Activated CD4-positive, CD25-positive, alpha-beta regulatory T cell treated with anti-CD3 and anti-CD28 coated beads, Interleukin-2, amount 50 U/mL, for 24 hours (primary cell): Measurements from ENCODE around the gene SLC20A1.
"Not testable (repeated sequence)": the region's sequence is repeated elsewhere in the genome, so short reads cannot be mapped to it uniquely, and the experiment has no call there.

Source experiments
- ATAC-seq, 2 donors: fragments of 150-1000 bp; cut with Tn5 transposase; one replicate each; pipeline ENCODE4 v1.10.0; 2021; ENCODE audit warnings: mild to moderate bottlenecking in 1 of 2, moderate library complexity in 1 of 2

Gene SLC20A1

GRCh38 chr2:112684415-112684775 lies 38.7 kb downstream of the SLC20A1 start:
- ATAC-seq = no peak

DNA sequence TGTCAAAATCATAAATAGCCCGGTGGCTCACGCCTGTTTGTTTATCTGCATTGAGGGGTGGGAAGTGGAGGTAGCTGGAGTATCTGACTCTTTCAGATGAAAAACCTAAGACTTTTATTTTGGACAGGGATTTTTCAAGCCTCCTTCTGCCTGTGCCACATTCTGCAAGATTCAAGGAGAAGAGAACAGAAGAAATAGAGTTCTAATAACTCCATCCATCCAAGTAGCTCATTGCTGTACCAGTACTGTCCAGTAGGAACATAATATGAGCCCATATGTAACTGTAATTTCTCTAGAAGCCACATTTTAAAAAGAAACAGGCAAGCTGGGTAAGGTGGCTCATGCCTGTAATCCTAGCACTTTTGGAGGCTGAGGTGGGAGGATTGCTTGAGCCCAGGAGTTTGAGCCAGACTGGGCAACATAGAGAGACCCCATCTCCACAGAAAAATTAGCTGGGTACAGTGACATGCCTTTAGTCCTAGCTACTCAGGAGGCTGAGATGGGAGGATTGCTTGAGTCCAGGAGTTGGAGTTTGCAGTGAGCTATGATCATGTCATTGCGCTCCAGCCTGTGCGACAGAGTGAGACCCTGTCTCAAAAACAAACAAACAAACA lies 39.6 kb downstream of the SLC20A1 start:
- ATAC-seq = peak in 1 of 2 donors; percentile 33

- ATAC-seq = no peak
Observed at GRCh38 chr2:112686348-112687217, 40.8 kb downstream of the SLC20A1 start.

GRCh38 chr2:112687522-112687921 lies 41.8 kb downstream of the SLC20A1 start:
- no peak for ATAC-seq

DNA sequence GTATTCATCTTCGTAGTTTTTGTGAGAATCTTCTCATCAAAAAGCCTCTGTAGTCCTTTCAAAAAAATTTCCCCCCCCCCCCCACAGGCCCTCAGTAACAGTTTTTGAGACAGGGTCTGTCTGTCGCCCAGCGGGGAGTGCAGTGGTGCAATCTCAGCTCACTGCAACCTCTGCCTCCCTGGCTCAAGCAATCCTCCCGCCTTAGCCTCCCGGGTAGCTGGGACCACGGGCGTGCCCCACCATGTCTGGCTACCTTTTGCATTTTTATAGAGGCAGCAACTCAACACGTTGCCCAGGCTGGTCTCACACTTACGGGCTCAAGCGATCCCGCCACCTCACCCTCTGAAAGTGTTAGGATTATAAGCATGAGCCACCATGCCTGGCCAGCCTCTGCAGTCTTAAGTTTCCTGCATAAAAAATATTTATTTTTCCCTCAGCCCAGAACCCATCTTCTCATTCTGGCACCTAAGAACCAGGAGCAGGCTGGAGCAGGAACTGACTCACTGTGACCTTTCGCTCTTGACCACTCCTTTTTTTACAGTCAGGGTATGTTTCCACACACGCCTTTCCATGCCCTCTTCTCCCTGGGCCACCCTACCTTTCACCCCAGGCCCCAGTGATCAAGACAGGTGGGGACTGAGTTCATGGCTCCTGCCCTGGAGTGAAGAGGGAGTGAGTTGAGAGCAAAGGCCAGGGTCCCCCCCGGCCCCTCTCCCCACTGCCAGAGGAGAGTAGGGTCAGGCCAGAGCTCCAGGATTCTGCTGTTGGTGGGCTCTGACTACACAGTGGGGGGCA lies 42.5 kb downstream of the SLC20A1 start:
- ATAC-seq = no peak

- peak; percentile 59 to 67 for ATAC-seq
Observed at GRCh38 chr2:112690853-112691401, 45.2 kb downstream of the SLC20A1 start.

GRCh38 chr2:112691881-112692281 lies 46.1 kb downstream of the SLC20A1 start:
- no peak for ATAC-seq

- peak; percentile 89 for ATAC-seq
Observed at GRCh38 chr2:112692495-112692911, 46.8 kb downstream of the SLC20A1 start.

DNA sequence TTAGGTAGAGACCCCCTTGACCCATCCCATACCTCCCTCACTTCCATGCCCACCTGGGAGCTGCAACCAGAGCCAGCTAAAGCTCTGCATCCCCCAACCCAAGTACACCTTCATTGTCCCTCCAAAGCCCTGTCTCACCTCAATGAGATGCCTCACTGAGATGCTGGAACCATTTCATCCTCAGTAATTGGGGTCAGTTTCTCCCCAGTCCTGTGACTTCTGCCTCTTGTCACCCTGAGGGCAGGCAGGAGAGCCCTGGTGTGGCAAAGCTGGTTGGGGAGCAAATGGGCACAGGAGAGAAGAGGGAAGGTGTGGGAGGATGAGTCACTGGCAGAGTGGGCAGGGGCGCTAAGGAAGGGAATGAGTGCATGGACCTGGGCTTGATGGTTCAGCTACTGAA lies 47.2 kb downstream of the SLC20A1 start:
- ATAC-seq = peak in 1 of 2 donors; percentile 31

DNA sequence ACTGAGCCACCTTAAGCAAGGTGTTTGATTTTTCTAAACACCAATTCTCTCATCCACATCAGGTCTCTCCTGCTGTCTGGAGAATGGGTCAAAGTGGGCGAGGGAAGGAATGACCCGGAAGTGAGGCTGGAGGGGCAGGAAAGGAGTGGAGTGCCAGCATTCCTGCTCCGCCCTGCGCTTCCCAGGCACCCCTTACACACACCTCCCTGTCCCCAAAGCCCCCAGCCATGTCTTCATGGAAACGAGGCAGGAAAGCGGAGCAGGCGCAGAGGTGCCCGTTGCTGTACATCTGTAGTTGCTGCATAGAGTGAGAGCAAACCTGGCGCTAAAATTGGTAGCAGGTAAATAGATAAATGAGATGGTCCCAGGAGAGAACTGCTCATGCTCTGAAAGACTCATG lies 47.9 kb downstream of the SLC20A1 start:
- ATAC-seq = no peak

DNA sequence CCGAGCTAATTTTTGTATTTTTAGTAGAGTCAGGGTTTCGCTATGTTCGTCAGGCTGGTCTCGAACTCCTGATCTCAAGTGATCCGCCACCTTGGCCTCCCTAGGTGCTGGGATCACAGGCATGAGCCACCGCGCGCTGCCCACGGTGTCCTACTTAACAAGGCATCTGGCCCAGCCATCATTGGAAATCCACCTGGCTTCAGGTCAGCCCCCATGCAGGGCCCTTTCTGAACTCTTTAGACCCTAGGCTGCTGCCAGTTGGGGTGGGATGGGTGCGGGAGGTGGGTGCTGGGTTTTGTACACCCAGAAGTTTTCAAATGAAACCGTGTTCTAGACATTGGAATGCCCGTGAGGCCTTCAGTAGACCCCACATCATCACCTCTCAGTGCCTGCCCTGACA lies 48.4 kb downstream of the SLC20A1 start:
- ATAC-seq = no peak

- no peak for ATAC-seq
Observed at GRCh38 chr2:112698834-112699515, 53.2 kb downstream of the SLC20A1 start.

GRCh38 chr2:112699984-112700667 lies 54.4 kb downstream of the SLC20A1 start:
- ATAC-seq = no peak

- no peak for ATAC-seq
Observed at GRCh38 chr2:112701052-112701451, 55.3 kb downstream of the SLC20A1 start.

- no peak for ATAC-seq
Observed at GRCh38 chr2:112703684-112704083, 57.9 kb downstream of the SLC20A1 start.

- no peak for ATAC-seq
Observed at GRCh38 chr2:112705575-112705974, 59.8 kb downstream of the SLC20A1 start.

GRCh38 chr2:112706170-112706664 lies 60.5 kb downstream of the SLC20A1 start:
- ATAC-seq = peak; percentile 90 to 97

- ATAC-seq = not testable (repeated sequence)
Observed at GRCh38 chr2:112706947-112707346, 61.2 kb downstream of the SLC20A1 start.

GRCh38 chr2:112708968-112709367 lies 63.2 kb downstream of the SLC20A1 start:
- ATAC-seq = no peak

- no peak for ATAC-seq
Observed at GRCh38 chr2:112709703-112710102, 64.0 kb downstream of the SLC20A1 start.

DNA sequence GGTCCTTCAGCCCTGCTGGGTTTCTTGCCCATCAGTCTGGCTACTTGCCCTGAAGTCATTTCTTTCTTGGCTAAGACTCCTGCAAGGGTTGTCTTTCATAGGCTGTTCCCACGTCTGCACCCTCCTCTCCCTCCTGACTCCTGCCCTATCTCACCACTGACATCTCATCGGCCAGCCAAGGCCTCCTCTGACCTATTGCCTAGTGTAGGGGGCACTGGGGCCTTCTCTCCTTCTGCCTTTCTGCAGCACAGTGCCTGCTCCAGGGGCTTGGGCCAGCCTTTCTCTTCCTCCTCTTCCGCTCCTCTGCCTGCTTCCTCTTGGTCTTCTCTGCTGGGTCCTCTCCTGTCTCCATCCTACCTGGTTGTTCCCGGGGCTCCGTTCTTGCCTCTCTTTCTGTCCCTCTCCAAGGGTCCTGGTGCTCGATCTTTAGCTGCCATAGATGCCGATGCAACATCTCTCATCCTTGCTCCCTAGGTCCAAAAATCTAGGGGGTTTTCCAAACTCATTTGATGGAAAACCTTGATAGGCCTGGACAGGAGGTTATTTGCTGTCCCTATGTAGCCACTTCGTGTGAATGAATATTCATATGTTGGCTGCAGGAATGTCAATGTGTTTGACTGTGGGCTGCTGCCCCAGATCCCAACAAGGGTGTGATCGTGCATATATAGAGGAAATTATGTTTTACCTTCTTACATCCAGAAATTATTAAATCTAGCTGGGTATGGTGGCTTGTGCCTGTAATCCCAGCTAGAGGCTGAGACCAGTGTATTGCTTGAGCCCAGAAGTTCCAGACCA lies 65.4 kb downstream of the SLC20A1 start:
- ATAC-seq = no peak
